Ovary (tissue), 10 donors: ENCODE results near the gene ATP2C2. TPM values are rescaled to one million over a fixed set of nuclear protein-coding genes. Genes with fewer than 3 reads are reported as not detected.

Experiments used
- DNase-seq, 5 donors: peaks; one replicate each; pipeline ENCODE4 v3.0.0-alpha.2; 2019 to 2020
- H3K27ac ChIP-seq, 2 donors: fragments of 200-600 bp; one replicate each; pipeline versions ENCODE4 v1.5.1 to v1.8.0; 2019 to 2022
- H3K27me3 ChIP-seq: fragments of 200-600 bp; one replicate; pipeline ENCODE4 v1.8.0; 2022
- H3K36me3 ChIP-seq: fragments of 200-600 bp; sonication (generic); one replicate; pipeline ENCODE4 v1.5.1; 2019
- H3K4me1 ChIP-seq: one replicate; pipeline ENCODE4 v1.8.1; 2013; ENCODE audit warnings: mild to moderate bottlenecking, moderate library complexity; ENCODE audit not compliant: insufficient read depth
- H3K4me3 ChIP-seq: fragments of 200-600 bp; sonication (generic); one replicate; pipeline ENCODE4 v1.5.1; 2017
- H3K9me3 ChIP-seq, 2 donors: fragments of 200-600 bp in 1 of 2; sonication (generic) in 1 of 2; one replicate each; pipeline versions ENCODE4 v1.5.1 to v1.8.1; 2013 to 2019; ENCODE audit warnings: mild to moderate bottlenecking in 1 of 2, moderate library complexity in 1 of 2
- CTCF ChIP-seq, 3 donors: fragments of 450-650 bp in 2 of 3; fragments of 200-600 bp in 1 of 3; IDR thresholded peaks; one replicate each; pipeline versions ENCODE4 v1.5.1 to v1.8.0; 2016 to 2022; ENCODE audit warnings: antibody characterized with exemption in 3 of 3, mild to moderate bottlenecking in 1 of 3
- EP300 ChIP-seq: sonication (generic); formaldehyde crosslinking; IDR thresholded peaks from one replicate; pipeline ENCODE4 v1.6.1; 2017; ENCODE audit warnings: antibody characterized with exemption
- POLR2A ChIP-seq: fragments of 450-650 bp; IDR thresholded peaks from one replicate; pipeline ENCODE4 v1.6.1; 2017; ENCODE audit warnings: antibody characterized with exemption, mild to moderate bottlenecking, moderate library complexity
- WGBS, 3 donors: extraction: QIAGEN DNeasy Blood & Tissue Kit in 1 of 3; methylation state at CpG; one replicate each; pipeline versions ENCODE4 v1.1.5 to v1.1.7; 2013 to 2017; 5-methylcytosine and 5-hydroxymethylcytosine counted together
- intact Hi-C, 4 donors: fragments of 100-400 bp; cut with DNase I; formaldehyde crosslinking; loops; one replicate each; pipeline versions ENCODE4 v1.11.0 to v1.15.1; 2022 to 2023
- long read RNA-seq, 3 donors: library from polyadenylated mRNA in 2 of 3; unstranded in 2 of 3; transcript quantifications; one replicate each; pipeline ENCODE4 v2.0.0 and lab custom pipeline, GENCODE V29; 2021 to 2026
- polyA plus RNA-seq, 2 donors: library from polyadenylated mRNA; stranded (reverse); fragments of 200-250 nt in 1 of 2; fragments of 350-450 nt in 1 of 2; fragmentation: Illumina TruSeq in 1 of 2; extraction: RNeasy Lipid Tissue Mini Kit (QIAGEN cat#74804) in 1 of 2; gene quantifications; one replicate each; pipeline ENCODE4 v1.2.3, GENCODE V29; 2013 to 2014
- total RNA-seq, 7 donors: library from RNA; depleted of rRNA in 2 of 7; stranded (reverse); fragments of >200 nt in 2 of 7; fragmentation: NEBNext Ultra II Directional in 3 of 7; extraction: Animal tissue kit (Norgen Biotek cat#: 25700) in 3 of 7; gene quantifications; one replicate each; pipeline versions ENCODE4 v1.1.0 to v1.2.4, GENCODE V29; 2016 to 2023
- donor health status: DM: no; HTN: no; CAD: no; lungs with moderate emphysema.
- donor health status: DM: no; HTN: no; CAD: no.
- donor health status: Bipolar disorder and iron deficiency.
- donor health status: DM: yes; HTN: yes; CAD: no.
- donor health status: DM: no; HTN: no; CAD: no.
- donor health status: DM: yes; HTN: yes; CAD: no.

Gene ATP2C2, protein sequence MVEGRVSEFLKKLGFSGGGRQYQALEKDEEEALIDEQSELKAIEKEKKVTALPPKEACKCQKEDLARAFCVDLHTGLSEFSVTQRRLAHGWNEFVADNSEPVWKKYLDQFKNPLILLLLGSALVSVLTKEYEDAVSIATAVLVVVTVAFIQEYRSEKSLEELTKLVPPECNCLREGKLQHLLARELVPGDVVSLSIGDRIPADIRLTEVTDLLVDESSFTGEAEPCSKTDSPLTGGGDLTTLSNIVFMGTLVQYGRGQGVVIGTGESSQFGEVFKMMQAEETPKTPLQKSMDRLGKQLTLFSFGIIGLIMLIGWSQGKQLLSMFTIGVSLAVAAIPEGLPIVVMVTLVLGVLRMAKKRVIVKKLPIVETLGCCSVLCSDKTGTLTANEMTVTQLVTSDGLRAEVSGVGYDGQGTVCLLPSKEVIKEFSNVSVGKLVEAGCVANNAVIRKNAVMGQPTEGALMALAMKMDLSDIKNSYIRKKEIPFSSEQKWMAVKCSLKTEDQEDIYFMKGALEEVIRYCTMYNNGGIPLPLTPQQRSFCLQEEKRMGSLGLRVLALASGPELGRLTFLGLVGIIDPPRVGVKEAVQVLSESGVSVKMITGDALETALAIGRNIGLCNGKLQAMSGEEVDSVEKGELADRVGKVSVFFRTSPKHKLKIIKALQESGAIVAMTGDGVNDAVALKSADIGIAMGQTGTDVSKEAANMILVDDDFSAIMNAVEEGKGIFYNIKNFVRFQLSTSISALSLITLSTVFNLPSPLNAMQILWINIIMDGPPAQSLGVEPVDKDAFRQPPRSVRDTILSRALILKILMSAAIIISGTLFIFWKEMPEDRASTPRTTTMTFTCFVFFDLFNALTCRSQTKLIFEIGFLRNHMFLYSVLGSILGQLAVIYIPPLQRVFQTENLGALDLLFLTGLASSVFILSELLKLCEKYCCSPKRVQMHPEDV
- total RNA-seq (1 to 10 TPM in 4 of 7 donors, under 1 TPM in 1, not detected in 2; 0.67 to 8.5 (median 1.5) TPM), polyA plus RNA-seq (under 1 TPM in 1 of 2 donors, not detected in 1; 0.10 TPM)
- long read RNA-seq, donor 1, partial matches to known transcripts, result 0 of 2 reads
- long read RNA-seq, donor 1, other reads (novel, unspliced or antisense), result 2 of 2 reads
- long read RNA-seq, donor 2, result 0 reads
- long read RNA-seq, donor 3, partial matches to known transcripts, result 0 of 1 reads
- long read RNA-seq, donor 3, other reads (novel, unspliced or antisense), result 0 of 1 reads

- Histone ChIP-seq H3K4me1 (no peaks in the 10 kb centered on the region), H3K9me3 (no peaks in the 10 kb centered on the region), H3K27ac (no peak within 1 kb of the TSS), H3K4me3 (peak within 1 kb of the TSS; percentile 12), H3K27me3 (no peaks in the 10 kb centered on the region), H3K36me3 (no peaks in the 10 kb centered on the region)
- intact Hi-C loops, result no loop called here
- no peak for DNase-seq
- no peak for TF ChIP-seq EP300
- no peak for TF ChIP-seq CTCF (IDR thresholded peaks at IDR 0.05)
- no peak for TF ChIP-seq POLR2A
- 2 to 3% (median 2%) methylated on average over 42 to 66 of the region's 66 CpGs for WGBS, 3 donors
Measured at GRCh38 chr16:84368308-84368996, at the start of gene ATP2C2. Gene ATP2C2 (plus strand): TSS chr16:84368538. CDS start chr16:84368616, 78 bp downstream.

GRCh38 chr16:84319146-84319760 lies 49.1 kb upstream of the ATP2C2 start:
- Histone ChIP-seq H3K36me3 (no peaks in the 10 kb centered on the region), H3K9me3 (no peaks in the 10 kb centered on the region), H3K27ac (no peak overlapping the region), H3K4me3 (no peak overlapping the region), H3K27me3 (no peaks in the 10 kb centered on the region), H3K4me1 (no peaks in the 10 kb centered on the region)
- intact Hi-C loops, result no loop called here
- WGBS, 3 donors, result 93 to 96% (median 94%) methylated on average over 24 of the region's 24 CpGs
- no peak for TF ChIP-seq POLR2A
- no peak for DNase-seq

GRCh38 chr16:84320511-84320910 lies 47.8 kb upstream of the ATP2C2 start:
- Histone ChIP-seq H3K4me3 (no peak overlapping the region), H3K36me3 (no peaks in the 10 kb centered on the region), H3K27me3 (no peaks in the 10 kb centered on the region), H3K4me1 (no peaks in the 10 kb centered on the region), H3K27ac (no peak overlapping the region), H3K9me3 (no peaks in the 10 kb centered on the region)
- TF ChIP-seq EP300 (no peak), POLR2A (no peak)
- 89 to 92% (median 90%) methylated on average over 5 of the region's 5 CpGs for WGBS, 3 donors
- intact Hi-C loops, result no loop called here
- no peak for DNase-seq

GRCh38 chr16:84321932-84322331 lies 46.4 kb upstream of the ATP2C2 start:
- H3K36me3 ChIP-seq, result no peaks in the 10 kb centered on the region
- WGBS, 3 donors, result 55 to 64% (median 60%) methylated on average over 4 of the region's 4 CpGs
- H3K9me3 ChIP-seq, result no peaks in the 10 kb centered on the region
- intact Hi-C loops, result no loop called here
- no peak for TF ChIP-seq EP300
- no peak for TF ChIP-seq CTCF (IDR thresholded peaks at IDR 0.05)
- no peak for TF ChIP-seq POLR2A
- H3K4me1 ChIP-seq, result no peaks in the 10 kb centered on the region
- H3K27me3 ChIP-seq, result no peaks in the 10 kb centered on the region
- DNase-seq, result no peak
- H3K27ac ChIP-seq, result no peak overlapping the region
- H3K4me3 ChIP-seq, result no peak overlapping the region
